CD14-positive monocyte (primary cell): ENCODE measurements around the gene TEX11. TPM values are rescaled to one million over a fixed set of nuclear protein-coding genes. Genes with fewer than 3 reads are reported as not detected.

Experiments
- DNase-seq, 3 donors: peaks; one replicate each; pipeline ENCODE4 v3.0.0-alpha.2; 2011 to 2022
- H2AFZ ChIP-seq: 2 replicates; pipeline ENCODE4 v1.6.0; 2012; ENCODE audit warnings: mild to moderate bottlenecking, low read depth, low read length, inconsistent platforms; ENCODE audit not compliant: insufficient read depth, poor library complexity, severe bottlenecking
- H3K27ac ChIP-seq, 2 donors: 1 replicate in 1 of 2; 2 replicates in 1 of 2; pipeline ENCODE4 v1.5.1; 2012 to 2013; ENCODE audit warnings: low read length in 2 of 2, control low read depth in 1 of 2, inconsistent platforms in 1 of 2, low read depth in 1 of 2, mild to moderate bottlenecking in 1 of 2
- H3K27me3 ChIP-seq, 2 donors: one replicate each; pipeline versions ENCODE4 v1.6.0 to v1.6.1; 2011 to 2013; ENCODE audit warnings: low read length in 2 of 2; ENCODE audit not compliant: control insufficient read depth in 2 of 2, insufficient read depth in 2 of 2
- H3K36me3 ChIP-seq, 2 donors: replicated peaks in 1 of 2; 1 replicate in 1 of 2; 2 replicates in 1 of 2; pipeline versions ENCODE4 v1.5.1 to v1.6.1; 2012 to 2013; ENCODE audit warnings: low read length in 2 of 2, control low read depth in 1 of 2, inconsistent platforms in 1 of 2, mild to moderate bottlenecking in 1 of 2; ENCODE audit not compliant: insufficient read depth in 2 of 2, control insufficient read depth in 1 of 2
- H3K4me1 ChIP-seq, 2 donors: 1 replicate in 1 of 2; 2 replicates in 1 of 2; pipeline versions ENCODE4 v1.5.1 to v1.6.1; 2012 to 2013; ENCODE audit warnings: low read length in 2 of 2, control low read depth in 1 of 2, inconsistent platforms in 1 of 2, mild to moderate bottlenecking in 1 of 2, moderate library complexity in 1 of 2; ENCODE audit not compliant: insufficient read depth in 2 of 2, control insufficient read depth in 1 of 2
- H3K4me2 ChIP-seq: replicated peaks from 2 replicates; pipeline ENCODE3; 2012; ENCODE audit warnings: low read length, moderate library complexity, mild to moderate bottlenecking; ENCODE audit not compliant: poor library complexity, severe bottlenecking; ENCODE audit errors: extremely low read depth
- H3K4me3 ChIP-seq, 3 experiments: fragments of 200-600 bp in 1 of 3; sonication (generic) in 1 of 3; replicated peaks in 1 of 3; 1 replicate in 2 of 3; 2 replicates in 1 of 3; pipeline ENCODE4 v1.5.1; 2011 to 2013; ENCODE audit warnings: low read length in 3 of 3, mild to moderate bottlenecking in 3 of 3, control low read depth in 2 of 3, low read depth in 2 of 3, inconsistent platforms in 1 of 3, moderate library complexity in 1 of 3
- H3K79me2 ChIP-seq: 2 replicates; pipeline ENCODE4 v1.6.0; 2012; ENCODE audit warnings: mild to moderate bottlenecking, control low read depth, inconsistent platforms, low read length, moderate library complexity; ENCODE audit not compliant: insufficient read depth
- H3K9ac ChIP-seq: 2 replicates; pipeline ENCODE4 v1.6.0; 2017; ENCODE audit warnings: low read length, mild to moderate bottlenecking; ENCODE audit not compliant: insufficient read depth, poor library complexity, severe bottlenecking
- H3K9me3 ChIP-seq, 2 donors: replicated peaks in 1 of 2; 1 replicate in 1 of 2; 2 replicates in 1 of 2; pipeline versions ENCODE4 v1.5.1 to v1.6.1; 2012 to 2013; ENCODE audit warnings: low read length in 2 of 2, control low read depth in 1 of 2; ENCODE audit not compliant: control insufficient read depth in 1 of 2, insufficient read depth in 1 of 2
- H4K20me1 ChIP-seq: 2 replicates; pipeline ENCODE4 v1.6.0; 2012; ENCODE audit warnings: mild to moderate bottlenecking, low read length, control low read depth, moderate library complexity; ENCODE audit not compliant: insufficient read depth
- H3K27ac Mint-ChIP-seq, 7 donors: one replicate each; pipeline ENCODE4 v1.8.0; 2020; ENCODE audit warnings: mild to moderate bottlenecking in 7 of 7, mixed read lengths in 7 of 7, moderate library complexity in 6 of 7, inconsistent platforms in 2 of 7
- H3K27me3 Mint-ChIP-seq, 3 donors: one replicate each; pipeline ENCODE4 v1.8.0; 2021 to 2022; ENCODE audit warnings: low read depth in 3 of 3, mild to moderate bottlenecking in 3 of 3, mixed read lengths in 3 of 3, moderate library complexity in 3 of 3, inconsistent platforms in 1 of 3
- H3K36me3 Mint-ChIP-seq, 2 donors: one replicate each; pipeline ENCODE4 v1.8.0; 2020; ENCODE audit warnings: mixed read lengths in 2 of 2, inconsistent platforms in 1 of 2, mild to moderate bottlenecking in 1 of 2
- H3K4me1 Mint-ChIP-seq: one replicate; pipeline ENCODE4 v1.8.0; 2020; ENCODE audit warnings: mild to moderate bottlenecking, mixed read lengths
- H3K4me3 Mint-ChIP-seq, 2 donors: one replicate each; pipeline ENCODE4 v1.8.0; 2020; ENCODE audit warnings: mild to moderate bottlenecking in 2 of 2, mixed read lengths in 2 of 2, moderate library complexity in 1 of 2
- H3K9me3 Mint-ChIP-seq, 7 donors: one replicate each; pipeline ENCODE4 v1.8.0; 2020 to 2022; ENCODE audit warnings: mixed read lengths in 7 of 7, mild to moderate bottlenecking in 6 of 7, moderate library complexity in 6 of 7, inconsistent platforms in 2 of 7
- CTCF ChIP-seq: fragments of 200-600 bp; IDR thresholded peaks from one replicate; pipeline ENCODE4 v1.8.0; 2022; ENCODE audit warnings: antibody characterized with exemption, mild to moderate bottlenecking
- WGBS: methylation state at CpG from one replicate; pipeline ENCODE4 v1.1.5; 2013; ENCODE audit warnings: missing lambda C conversion rate; ENCODE audit not compliant: insufficient coverage; 5-methylcytosine and 5-hydroxymethylcytosine counted together
- intact Hi-C, 2 donors: fragments of 100-400 bp; cut with micrococcal nuclease; formaldehyde crosslinking; loops; one replicate each; pipeline versions ENCODE4 v1.15.0 to v1.15.1; 2023
- polyA minus RNA-seq: library from RNA; depleted of rRNA, polyadenylated mRNA; stranded (reverse); fragments of >200 nt; gene quantifications from 2 replicates; pipeline ENCODE4 v1.2.3, GENCODE V29; 2012
- polyA plus RNA-seq, 3 donors: library from polyadenylated mRNA; depleted of rRNA in 1 of 3; unstranded in 2 of 3; stranded (reverse) in 1 of 3; fragments of 300-500 nt in 2 of 3; fragments of >200 nt in 1 of 3; fragmentation: Illumina TruSeq in 2 of 3; gene quantifications; 1 replicate in 2 of 3; 2 replicates in 1 of 3; pipeline ENCODE4 v1.2.3, GENCODE V29; 2012 to 2021
- total RNA-seq, 12 experiments: library from RNA in 1 of 12; stranded (reverse) in 1 of 12; fragments of 120-200 nt in 1 of 12; gene quantifications; one replicate each; pipeline ENCODE4 v1.2.4 and lab custom pipeline; 2013 to 2026; ENCODE audit warnings: mixed read lengths in 6 of 12, inconsistent platforms in 1 of 12

Gene TEX11
- not detected for total RNA-seq (2013)
- polyA plus RNA-seq, result not detected
- polyA minus RNA-seq, result not detected in 2 replicates
- total RNA-seq (lab: John Stamatoyannopoulos, UW), result 0 to 1.5 (median 0) reads per million in 11 experiments

GRCh38 chrX:70908541-70908940 lies at the start of gene TEX11:
Gene TEX11 (minus strand): TSS chrX:70908711. CDS start chrX:70907789, 922 bp downstream.
- Histone ChIP-seq H3K27ac (no peak within 1 kb of the TSS), H3K36me3 (no peaks in the 10 kb centered on the region), H3K27me3 (no peaks in the 10 kb centered on the region), H3K79me2 (no peaks in the 10 kb centered on the region), H4K20me1 (no peaks in the 10 kb centered on the region), H3K4me3 (no peak within 1 kb of the TSS), H2AFZ (no peak within 1 kb of the TSS), H3K4me1 (no peaks in the 10 kb centered on the region), H3K9me3 (no peaks in the 10 kb centered on the region), H3K9ac (no peak within 1 kb of the TSS), H3K4me2 (no peak within 1 kb of the TSS)
- no peak for TF ChIP-seq CTCF
- Mint-ChIP-seq H3K4me1 (no peaks in the 10 kb centered on the region), H3K27me3 (peaks cover 0 to 9% (median 3%) of the 10 kb centered on the region in 3 donors), H3K4me3 (no peak within 1 kb of the TSS), H3K36me3 (no peaks in the 10 kb centered on the region), H3K27ac (no peak within 1 kb of the TSS), H3K9me3 (peaks cover 0 to 12% (median 7%) of the 10 kb centered on the region in 7 donors)
- intact Hi-C loops, result no loop called here
- DNase-seq, result no peak
- WGBS, result 91% methylated on average over 7 of the region's 14 CpGs

GRCh38 chrX:70954871-70955270 lies 46.4 kb upstream of the TEX11 start:
- H3K4me2 ChIP-seq, result no peak overlapping the region
- H3K27ac ChIP-seq, result no peak overlapping the region
- no peaks in the 10 kb centered on the region for H4K20me1 ChIP-seq
- H3K9me3 Mint-ChIP-seq, result peaks cover 0 to 7% (median 0%) of the 10 kb centered on the region in 7 donors
- no peaks in the 10 kb centered on the region for H3K9me3 ChIP-seq
- H3K27ac Mint-ChIP-seq, result no peak overlapping the region
- WGBS, result no CpG with 5 or more reads among the region's 3 CpGs
- H3K27me3 ChIP-seq, result no peaks in the 10 kb centered on the region
- H3K4me3 ChIP-seq, result no peak overlapping the region
- H3K4me1 Mint-ChIP-seq, result no peaks in the 10 kb centered on the region
- H3K27me3 Mint-ChIP-seq, result peaks cover 4 to 7% (median 6%) of the 10 kb centered on the region in 3 donors
- no peaks in the 10 kb centered on the region for H3K36me3 ChIP-seq
- H2AFZ ChIP-seq, result no peak overlapping the region
- DNase-seq, result no peak
- TF ChIP-seq CTCF, result no peak
- no peaks in the 10 kb centered on the region for H3K79me2 ChIP-seq
- no peak overlapping the region for H3K4me3 Mint-ChIP-seq
- no peaks in the 10 kb centered on the region for H3K36me3 Mint-ChIP-seq
- H3K9ac ChIP-seq, result no peak overlapping the region
- H3K4me1 ChIP-seq, result no peaks in the 10 kb centered on the region
- intact Hi-C loops, result no loop called here
